NB4 (cell line): ENCODE results near the gene HSPG2.

Source experiments
- CTCF ChIP-seq: IDR thresholded peaks from one replicate; pipeline ENCODE4 v1.5.1; 2012; ENCODE audit warnings: low read depth, low read length
- POLR2A ChIP-seq: IDR thresholded peaks from 2 replicates; pipeline ENCODE4 v1.6.1; 2011; ENCODE audit warnings: mild to moderate bottlenecking; ENCODE audit not compliant: insufficient read length; ENCODE audit errors: extremely low read depth

DNA sequence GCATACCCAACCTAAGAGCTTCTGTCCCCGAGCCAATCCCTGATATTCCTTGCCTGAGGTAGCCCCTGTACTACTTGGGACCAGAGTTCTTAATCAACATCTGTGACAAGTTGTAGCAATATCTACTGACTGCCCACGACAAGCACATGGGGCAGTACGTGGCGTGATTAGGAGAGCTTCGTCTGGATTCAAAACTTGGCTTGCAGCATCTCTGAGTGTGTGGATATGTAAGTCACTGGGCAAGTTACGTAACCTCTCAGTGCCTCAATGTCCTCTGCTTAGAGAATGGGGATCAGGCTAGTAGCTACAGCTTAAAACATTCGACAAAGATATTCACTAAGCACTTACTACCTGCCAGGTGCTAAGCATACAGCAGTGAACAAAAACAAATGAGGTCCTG lies 5.0 kb downstream of the HSPG2 start:
- TF ChIP-seq POLR2A (no peak), CTCF (no peak)
